ENCODE results near the gene PXN.

GRCh38 chr12:120175062-120175461, 90.5 kb downstream of the PXN start:
- TF ChIP-seq CTCF (IDR thresholded peaks at IDR 0.05) (no peak), POLR2A (IDR thresholded peaks at IDR 0.05) (no peak)
